Medulla oblongata (tissue), 1 donor: Measurements from ENCODE around the gene PLPPR1.
"Not testable (repeated sequence)": the region's sequence is repeated elsewhere in the genome, so short reads cannot be mapped to it uniquely, and the experiment has no call there.

Experiments used
- DNase-seq: peaks from one replicate; pipeline ENCODE4 v3.0.0-alpha.2; 2015; ENCODE audit errors: extremely low spot score

PLPPR1 gene

DNA sequence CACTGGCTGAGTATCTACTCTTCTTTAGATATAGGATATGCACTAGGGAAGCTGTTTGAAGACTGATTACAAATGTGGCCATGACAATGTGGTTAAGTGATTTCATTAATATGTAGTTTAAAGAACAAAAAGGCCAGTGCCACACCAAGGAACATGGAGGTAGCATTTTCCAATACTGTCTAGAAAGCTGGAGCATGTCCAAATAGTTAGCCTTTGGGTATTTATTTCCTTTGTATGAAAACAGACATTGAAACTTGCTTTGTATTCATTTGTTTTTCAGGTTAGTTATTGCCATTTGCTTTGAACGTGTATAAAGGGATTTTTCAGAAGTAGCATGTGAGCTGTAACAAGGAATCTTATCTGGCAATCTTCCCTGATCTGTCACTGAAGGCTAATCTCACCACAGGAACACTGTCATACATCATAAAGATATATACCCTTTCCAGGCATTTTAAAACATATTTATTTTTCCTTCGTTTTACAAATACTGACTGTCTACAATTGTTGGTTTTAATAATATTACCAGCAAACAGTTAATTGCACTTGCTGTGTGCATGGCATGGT is 93.4 kb downstream of the PLPPR1 start:
- no peak for DNase-seq

DNA sequence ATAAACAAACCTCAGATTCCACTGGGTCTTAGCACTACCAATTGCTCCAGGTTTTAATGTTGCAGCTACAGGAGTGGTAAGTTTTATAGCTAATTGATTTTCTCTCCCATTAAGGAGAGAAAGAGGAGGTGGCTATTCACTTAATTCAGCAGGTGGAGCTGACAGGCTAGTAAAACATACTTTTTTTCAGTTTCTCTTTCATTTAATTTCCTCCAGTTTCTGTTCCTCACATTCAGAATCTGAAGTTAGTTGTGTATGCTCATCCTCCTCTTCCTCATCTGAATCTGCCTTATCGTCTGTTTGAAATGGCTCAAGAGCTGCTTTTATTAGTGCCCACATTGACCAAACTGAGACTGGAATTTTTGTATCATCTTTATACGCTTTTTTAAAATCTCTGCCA is 98.0 kb downstream of the PLPPR1 start:
- no peak for DNase-seq

DNA sequence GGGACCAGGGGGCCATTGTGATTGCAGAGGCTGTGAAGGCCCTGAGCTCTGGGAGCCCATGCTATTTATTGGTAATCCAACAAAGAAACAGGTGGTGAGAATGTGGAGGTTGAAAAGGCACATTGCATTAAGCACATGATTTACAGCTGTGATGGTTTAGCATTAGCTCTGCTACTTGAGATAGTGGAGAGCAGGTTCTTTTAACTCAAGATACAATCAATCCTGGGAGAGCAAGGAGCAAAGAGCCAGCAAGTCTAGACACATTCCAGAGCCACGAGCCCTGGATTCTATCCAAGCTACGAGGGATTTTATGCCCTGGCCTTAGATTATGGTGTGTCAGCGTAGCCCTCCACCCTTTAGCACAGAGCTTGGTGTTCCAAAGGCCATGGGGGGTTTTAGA is 98.8 kb downstream of the PLPPR1 start:
- DNase-seq = not testable (repeated sequence)

DNA sequence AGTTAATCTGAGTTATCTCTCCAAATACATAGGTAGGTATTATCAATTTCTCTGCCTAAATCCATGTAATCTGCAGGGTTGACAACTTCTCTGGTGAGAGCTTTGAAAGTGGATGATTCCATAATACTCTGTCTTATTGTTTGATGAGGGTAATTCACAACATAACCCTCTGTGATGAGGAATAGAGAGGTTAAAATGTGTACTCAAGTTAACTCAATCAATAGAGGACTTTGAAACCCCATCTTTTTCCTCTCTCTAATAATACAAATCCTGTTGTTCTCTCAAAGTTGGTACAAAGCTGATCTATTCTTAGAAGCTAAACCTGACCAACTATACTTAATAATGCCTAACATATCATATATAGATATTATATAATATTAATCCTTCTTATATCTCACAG is 100.1 kb downstream of the PLPPR1 start:
- DNase-seq = no peak

DNA sequence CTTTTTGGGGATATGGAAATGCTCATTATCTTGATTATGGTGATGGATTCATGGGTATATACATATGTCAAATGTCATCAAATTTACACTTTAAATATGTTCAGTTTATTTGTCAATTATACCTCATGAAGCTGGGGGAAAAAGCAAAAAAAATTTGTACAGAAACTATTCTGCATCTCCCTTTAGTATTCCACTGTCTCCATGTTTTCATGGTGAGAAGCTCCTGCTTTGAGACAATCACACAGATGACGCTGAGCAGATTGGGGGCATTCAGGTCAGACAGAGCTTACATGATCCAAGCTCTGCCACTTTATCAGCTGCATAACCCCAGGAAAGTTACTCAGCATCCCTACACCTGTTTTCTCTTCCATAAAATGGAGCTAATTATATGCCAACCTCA is 101.5 kb downstream of the PLPPR1 start:
- no peak for DNase-seq

DNA sequence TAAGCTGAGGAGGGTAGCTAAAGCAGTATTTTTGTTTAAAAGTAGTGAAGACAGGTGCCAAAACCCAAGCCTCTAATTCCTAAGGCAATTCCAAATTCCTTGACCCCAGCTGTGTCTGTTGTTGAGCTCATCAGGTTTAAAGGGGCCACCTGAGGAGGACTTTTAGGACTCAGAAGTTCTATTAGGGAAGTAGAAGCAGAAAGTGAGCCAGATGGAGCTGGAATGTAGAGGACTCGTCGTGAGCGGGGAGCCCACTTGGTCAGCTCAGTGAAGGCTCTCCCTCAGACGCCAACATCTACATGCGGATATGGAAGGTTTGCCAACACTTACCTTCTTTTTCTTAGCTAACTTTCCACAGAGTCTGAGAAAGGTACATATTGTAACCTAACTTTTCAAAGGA is 102.8 kb downstream of the PLPPR1 start:
- no peak for DNase-seq

DNA sequence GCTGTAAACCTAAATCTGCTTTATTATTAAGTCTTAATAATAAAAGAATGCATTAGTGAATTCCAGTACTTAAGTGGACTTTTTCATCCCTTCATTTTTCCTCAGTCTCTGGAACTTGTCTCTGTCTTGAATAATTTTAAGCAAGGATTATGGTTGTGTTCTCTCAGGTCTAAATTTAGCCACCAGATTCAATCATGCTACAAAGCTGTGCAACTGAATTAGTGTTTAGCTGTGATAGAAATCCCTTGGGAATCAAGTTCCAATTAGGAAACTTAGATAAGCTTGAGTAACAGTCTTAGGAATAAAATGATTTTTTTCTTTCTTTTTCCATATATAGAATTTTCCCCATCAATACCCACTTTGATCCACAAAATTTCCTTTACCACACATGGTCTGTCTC is 104.3 kb downstream of the PLPPR1 start:
- no peak for DNase-seq

DNA sequence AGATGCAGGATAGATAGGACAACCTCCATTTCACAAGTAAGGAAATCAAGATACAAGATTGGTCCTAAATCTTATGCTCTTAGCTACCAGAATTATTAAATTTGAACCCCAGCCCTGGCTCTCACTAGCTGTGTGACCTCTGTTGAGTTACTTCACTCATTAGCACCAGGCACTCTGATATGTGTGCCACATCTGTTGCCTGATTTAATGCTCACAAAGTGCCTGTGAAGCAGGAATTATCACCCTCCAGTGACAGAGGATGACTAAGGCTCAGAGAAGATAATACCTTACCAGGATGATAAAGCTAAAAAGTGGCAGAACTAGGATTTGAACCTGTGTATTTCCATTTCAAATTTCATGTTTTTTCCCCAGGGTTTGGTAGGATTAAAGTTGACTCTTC is 110.0 kb downstream of the PLPPR1 start:
- no peak for DNase-seq

DNA sequence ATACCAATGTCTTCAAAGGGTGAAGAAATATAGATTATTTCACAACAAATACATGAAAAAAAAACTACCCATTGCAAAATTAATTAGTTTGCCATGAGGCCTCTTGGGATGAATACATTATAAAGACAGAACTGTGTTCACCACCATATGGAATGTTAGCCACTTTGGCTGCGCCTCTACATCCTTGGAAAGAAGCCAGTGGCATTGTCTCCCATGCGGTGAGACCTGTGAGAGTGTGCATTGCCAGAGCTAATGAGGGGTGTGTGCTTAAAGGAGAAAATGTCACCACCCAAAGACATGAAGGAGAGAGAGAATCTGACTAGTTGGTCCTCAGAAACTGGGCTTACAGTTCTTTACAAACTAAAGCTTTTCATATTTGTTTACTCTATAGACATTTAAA is 110.6 kb downstream of the PLPPR1 start:
- DNase-seq = no peak

DNA sequence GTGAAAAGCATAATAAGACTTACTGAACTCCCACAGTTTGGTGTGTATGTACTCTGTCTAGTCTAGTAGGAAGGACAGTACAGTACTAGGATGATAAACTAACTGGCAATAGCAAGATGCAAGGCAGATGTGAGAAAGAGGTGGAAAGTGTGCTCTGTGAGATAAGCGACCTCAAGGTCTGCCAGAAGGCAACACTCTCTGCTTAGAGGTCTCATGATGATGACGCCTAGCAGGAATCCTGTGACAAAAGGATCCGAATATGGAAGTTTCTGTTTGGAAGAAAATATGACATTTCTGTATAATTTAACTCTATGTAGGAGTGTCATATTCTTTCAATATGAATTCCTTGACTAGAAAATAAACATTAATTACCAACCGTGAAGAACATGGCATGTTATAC is 112.2 kb downstream of the PLPPR1 start:
- no peak for DNase-seq

DNA sequence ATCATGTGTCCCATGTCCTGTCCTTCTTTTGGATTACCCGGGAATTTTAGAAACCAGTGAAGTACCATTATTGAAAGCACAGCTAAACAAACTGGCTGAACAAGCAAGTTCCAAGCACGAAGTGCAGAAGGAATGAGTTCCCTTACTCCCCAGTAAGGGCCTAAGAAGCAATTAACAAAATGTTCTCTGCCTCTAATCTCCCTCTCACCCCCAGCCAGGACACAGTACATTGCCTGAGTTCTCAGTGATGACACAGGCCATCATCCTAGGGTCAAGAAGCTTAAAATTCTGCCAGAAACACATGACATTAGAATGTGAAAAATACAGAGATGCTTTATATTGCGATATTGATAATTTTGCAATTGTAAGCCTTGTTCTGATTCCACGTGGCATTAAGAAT is 118.0 kb downstream of the PLPPR1 start:
- no peak for DNase-seq

DNA sequence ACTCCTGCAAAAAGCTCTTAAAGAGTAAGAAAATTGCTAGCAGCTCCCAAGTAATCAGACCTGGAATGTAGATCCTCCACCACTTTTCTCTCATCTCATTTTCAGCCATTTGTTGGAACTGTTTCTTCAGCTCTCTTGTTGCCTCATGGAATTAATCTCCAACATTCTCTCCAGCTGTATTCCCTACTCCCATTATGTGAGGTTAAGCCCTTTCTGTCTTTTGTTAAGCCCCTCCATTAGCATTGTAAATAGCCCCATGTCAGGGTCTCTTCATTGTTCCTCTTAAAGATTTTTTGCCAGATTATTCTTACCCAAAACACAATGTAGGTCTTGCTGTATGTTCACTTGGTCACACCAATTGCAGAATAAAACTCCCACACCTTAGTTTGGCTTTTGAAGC is 119.8 kb downstream of the PLPPR1 start:
- DNase-seq = no peak

DNA sequence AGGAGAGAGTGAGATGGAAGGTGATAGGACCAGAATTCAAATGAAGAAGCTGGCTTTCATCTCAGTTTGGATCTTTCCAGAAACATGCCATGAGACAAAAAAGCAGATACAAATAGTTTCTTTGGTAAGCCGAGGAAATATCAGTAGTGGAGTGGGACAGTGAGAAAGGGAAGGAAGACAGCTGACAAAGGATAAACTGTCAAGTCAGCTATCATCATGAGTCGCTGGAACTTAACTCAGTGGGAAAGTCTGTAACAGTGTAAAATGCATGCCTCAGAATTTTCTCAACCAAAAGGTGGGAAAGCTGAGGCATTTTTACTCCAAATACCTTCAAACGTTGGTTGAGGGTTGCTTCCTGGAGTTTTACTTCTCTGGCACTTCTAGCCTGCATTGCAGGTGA is 129.8 kb downstream of the PLPPR1 start:
- no peak for DNase-seq

DNA sequence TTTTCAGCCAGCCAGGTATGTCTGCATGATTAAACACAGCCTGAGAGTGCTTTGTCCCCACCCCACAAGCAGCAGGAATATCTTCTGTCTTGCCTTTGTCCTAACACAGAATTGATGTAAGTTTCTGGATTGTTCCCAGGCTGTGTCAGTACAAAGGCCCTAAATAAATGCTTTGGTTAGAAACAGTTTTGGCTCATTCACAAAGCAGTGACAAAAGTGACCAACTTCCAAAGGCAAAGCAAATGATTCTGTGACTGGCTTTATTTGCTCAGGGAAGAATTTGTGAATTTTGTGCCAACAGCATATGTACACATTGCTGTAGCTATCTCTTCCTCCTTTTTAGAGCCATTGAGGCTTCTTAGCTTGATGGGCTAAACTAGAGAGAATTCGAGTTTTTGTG is 133.7 kb downstream of the PLPPR1 start:
- peak; percentile 90 for DNase-seq

DNA sequence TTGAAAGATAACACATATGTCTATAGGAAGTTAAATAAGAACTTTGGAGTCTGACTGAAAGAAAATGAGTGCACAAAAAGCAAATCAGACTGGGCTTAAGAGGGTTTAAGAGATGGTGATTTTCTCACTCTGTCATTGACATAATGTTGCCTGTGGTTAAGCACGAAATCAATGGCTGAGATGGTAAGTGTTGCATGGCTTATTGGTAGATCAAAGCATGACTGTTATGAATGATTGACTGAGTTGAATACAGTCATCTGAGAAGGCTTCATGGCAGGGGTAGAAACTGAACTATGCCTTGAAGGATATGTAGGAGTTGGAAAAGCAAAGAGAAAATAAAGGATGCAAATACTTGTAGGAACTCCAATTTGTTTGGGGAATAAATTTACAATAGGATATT is 136.6 kb downstream of the PLPPR1 start:
- no peak for DNase-seq

DNA sequence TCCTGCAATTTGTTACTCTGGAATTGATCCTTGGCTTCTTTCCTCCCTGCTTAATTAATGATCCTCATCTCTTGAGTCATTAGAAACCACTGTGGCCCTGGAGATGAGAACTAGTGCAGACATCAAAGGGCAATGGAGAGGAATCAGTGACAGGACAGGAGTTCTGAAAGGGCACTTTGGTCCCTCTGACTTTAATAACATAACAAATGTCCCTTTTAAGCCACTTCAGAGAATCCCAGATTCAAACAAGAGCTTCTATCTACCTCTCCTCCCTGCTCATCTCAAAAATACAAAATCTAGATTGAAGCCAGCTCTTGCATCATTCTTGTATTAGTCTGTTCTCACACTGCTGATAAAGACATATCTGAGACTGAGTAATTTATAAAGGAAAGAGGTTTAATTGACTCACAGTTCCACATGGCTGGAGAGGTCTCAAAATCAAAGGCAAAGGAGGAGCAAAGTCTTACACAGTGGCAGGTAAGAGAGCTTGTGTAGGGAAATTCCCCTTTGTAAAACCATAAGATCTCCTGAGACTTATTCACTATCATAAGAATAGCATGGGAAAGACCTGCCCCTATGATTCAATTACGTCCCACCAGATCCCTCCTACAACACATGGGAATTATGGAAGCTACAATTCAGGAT is 139.1 kb downstream of the PLPPR1 start:
- DNase-seq = no peak

DNA sequence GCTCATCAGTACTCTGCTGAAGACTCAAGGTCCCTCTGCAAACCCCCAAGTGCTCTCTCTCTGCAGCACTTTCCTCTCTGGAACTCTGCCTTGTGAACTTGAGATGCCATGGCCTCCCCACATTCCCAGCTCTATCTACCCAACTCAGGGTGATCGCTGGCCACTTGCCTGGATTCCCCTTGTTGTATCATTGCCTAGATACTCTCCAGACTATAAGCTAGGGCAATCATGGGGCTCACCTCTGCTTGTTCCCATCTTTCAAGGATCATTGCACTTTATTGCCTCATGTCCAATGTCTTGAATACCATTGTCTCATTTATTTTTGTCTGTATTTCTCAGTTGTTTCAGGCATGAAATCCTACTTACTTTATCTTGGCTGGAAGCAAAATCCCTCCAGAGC is 144.1 kb downstream of the PLPPR1 start:
- DNase-seq = no peak

DNA sequence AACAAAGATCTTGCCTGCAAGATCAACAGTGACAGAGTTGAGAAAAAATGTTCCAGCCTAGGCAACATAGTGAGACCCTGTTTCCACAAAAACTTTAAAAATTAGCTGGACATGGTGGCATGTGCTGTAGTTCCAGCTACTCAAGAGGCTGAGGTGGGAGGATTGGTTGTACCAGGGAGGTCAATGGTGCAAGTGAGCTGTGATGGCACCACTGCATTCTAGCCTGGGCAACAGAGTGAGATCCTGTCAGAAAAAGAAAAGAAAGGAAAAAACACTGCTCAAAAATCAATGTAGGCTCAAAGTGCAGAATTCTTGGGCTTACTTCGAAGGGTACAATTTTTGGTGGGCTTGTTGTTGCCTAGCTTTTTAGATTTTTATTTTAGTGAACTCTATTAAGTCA is 145.4 kb downstream of the PLPPR1 start:
- no peak for DNase-seq

DNA sequence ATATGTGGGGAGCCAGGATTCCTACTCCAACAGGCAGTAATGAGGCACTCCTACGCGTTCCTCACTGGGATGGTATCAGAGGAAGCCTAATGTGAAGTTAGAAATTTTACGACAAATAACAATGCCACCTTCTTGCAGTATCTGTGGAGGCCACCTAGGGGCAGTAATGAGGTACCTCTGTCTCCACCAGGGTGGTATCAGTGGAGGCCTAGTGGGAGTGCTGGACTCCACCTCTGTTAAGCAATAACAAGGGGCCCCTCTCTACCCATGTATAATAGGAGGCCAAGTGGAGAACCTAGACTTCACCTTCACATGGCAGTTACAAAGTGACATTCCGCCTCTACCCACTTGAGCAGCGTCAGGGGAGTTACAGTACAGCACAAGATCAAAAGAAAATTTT is 147.9 kb downstream of the PLPPR1 start:
- DNase-seq = no peak

DNA sequence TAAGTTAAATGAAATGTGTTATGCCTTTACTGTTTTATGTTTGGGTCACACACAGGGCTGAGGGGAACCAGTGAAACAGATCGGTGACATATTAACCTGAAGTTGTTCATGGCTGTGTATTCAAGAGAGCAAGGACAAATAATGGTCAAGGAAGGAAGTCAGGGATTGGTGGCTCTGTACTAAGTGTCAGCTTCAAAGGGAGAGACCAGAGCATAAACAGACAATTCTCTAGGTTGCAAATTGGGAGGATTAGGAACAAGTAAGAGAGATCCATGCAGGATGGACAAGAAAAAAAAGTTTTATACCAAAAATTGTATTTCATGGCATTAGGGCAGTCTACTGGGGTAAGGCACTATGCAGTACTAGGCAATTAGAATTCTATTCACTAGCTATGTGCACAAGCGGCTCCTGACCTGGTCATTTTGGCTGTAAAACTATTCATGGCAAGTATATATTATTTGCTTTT is 156.3 kb downstream of the PLPPR1 start:
- no peak for DNase-seq

DNA sequence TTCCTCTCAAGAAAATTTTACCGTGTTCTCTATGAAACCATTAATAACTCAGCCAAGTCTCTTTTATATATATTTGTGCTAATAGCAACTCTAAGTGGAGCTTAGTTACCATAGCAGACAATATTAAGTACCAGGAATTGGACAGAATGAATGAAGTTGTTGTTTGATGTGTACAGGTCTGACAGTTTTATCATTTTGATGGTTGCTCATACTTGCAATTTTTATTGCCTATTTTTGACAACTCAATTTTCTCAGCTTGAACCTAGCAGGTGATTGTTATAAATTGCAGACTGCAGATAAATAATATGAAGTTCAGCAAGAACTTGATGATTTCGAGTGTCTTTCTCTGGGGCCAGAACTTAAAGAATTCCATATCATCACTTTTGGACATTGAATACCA is 163.2 kb downstream of the PLPPR1 start:
- no peak for DNase-seq

DNA sequence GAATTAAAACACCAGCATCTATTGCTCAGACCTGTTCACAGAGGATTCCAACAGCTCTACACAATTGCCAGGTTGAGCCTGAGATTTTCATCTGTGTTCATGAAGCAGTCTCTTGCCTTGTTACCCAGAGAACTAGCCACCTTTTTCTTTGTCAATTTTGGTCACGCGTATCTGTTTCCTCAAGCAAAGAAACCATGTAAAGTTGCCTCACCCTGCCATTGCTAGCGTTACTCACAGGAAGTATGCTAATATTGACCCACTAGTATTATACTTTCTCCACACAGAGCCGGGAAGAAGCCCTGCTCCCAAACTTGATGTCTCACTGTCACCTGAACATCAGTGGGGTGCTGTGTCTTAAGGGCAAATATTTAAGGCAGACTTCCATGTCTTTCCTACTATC is 168.5 kb downstream of the PLPPR1 start:
- no peak for DNase-seq

DNA sequence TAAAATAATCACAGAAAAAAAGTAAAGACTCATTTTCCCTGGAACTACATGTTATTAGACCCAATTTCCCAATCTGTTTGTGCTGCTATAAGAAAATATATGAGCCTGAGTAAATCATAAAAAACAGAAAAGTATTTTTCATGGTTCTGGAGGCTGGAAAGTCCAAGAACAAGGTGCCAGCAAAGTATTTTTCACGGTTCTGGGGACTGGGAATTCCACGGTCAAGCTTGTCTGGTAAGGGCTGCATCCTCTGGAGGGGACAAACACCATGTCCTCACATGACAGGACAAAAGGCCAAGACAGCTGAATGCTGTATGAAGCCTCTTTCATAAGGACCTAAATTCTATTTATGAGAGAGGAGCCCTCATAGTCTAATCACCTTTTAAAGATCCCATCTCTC is 172.3 kb downstream of the PLPPR1 start:
- DNase-seq = no peak

DNA sequence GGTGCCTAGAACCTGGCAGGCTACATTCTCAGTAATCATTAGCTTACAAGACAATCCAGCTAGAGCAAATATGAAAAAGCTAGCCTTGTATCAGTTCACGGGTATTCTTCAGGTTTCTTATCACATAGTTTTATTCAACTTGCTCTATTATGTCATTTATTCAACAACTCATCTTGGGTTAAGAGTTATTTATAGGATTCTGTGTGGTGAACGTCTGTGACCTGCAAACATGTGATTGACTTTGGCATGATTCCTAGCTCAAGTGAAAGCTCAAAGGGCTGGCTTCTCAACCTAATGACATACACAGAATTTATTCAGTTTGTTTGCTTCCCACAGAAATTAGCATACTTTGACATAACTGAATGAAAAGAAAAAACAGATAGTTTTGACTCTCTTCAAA is 173.1 kb downstream of the PLPPR1 start:
- peak; percentile 25 for DNase-seq
